ENCODE measurements around the gene DPPA2.
A peak's percentile ranks its signal among the peaks of the same experiment; 100 is the strongest.

DPPA2 gene

DNA sequence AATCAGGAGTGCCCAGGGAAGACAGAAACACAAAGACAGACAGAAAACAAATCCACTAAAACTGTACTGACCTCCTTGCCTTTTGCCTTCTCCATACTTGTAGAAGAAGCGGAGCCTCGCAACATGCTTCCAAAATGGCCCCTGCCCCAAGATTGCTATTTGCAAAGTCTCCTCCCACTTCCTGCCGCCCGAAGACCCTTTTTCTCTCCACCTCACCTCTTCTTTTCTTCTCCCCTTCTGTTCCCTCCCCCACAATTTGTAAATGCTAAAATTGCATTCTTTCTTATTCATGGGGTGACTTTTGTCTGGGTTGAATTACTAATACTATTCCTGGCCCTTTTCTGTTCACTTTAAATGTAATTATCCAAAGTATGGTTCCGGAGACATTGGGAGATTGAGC lies 21.1 kb upstream of the DPPA2 start, which contains the start of gene DPPA4:
Gene DPPA4, minus strand, starts transcription at position 154 of the 400 bp plus-strand sequence. Its CDS starts 29 bp downstream, at position 125.
- TF ChIP-seq, protein P1, sequence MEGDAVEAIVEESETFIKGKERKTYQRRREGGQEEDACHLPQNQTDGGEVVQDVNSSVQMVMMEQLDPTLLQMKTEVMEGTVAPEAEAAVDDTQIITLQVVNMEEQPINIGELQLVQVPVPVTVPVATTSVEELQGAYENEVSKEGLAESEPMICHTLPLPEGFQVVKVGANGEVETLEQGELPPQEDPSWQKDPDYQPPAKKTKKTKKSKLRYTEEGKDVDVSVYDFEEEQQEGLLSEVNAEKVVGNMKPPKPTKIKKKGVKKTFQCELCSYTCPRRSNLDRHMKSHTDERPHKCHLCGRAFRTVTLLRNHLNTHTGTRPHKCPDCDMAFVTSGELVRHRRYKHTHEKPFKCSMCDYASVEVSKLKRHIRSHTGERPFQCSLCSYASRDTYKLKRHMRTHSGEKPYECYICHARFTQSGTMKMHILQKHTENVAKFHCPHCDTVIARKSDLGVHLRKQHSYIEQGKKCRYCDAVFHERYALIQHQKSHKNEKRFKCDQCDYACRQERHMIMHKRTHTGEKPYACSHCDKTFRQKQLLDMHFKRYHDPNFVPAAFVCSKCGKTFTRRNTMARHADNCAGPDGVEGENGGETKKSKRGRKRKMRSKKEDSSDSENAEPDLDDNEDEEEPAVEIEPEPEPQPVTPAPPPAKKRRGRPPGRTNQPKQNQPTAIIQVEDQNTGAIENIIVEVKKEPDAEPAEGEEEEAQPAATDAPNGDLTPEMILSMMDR (conservative IDR thresholded peaks at IDR 0.05; ENCODE audit: low read length), result no peak
- DNase-seq (ENCODE audit: low read depth), result no peak
- H3K4me3 ChIP-seq (ENCODE audit: low read length), result peak within 1 kb of the TSS; percentile 24; the same call in 1 of the 2 replicates

DNA sequence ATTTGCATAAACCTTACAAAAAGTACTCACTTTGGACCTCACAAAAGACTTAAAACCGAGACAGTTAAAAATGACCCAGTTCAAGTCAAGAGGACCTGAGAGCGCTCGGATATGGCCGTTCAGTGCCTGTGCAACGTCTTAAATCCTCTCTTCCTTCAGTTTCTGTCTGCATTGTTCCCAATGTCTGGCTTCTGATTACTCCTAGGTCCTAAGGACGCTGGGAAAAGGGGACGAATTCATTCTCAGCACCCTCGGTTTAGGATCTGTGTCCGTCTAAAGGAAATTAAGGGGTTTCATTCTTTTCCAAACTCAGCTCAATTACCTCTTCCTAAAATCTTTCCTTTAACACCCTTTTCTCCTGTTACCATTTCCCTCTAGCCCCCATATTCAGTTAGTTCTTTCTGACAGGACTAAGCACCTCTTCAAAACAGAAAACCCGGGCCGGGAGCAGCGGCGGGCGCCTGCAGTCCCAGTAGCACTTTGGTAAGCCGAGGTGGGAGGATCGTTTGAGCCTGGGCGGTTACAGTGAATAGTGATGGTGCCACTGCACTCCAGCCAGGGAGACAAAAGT lies 20.1 kb upstream of the DPPA2 start:
- peak; percentile 3 for DNase-seq (ENCODE audit: low read depth)
- TF ChIP-seq, protein P1 (conservative IDR thresholded peaks at IDR 0.05; ENCODE audit: low read length), result no peak
- H3K4me3 ChIP-seq (ENCODE audit: low read length), result peak overlapping the region; percentile 24; the same call in 1 of the 2 replicates

DNA sequence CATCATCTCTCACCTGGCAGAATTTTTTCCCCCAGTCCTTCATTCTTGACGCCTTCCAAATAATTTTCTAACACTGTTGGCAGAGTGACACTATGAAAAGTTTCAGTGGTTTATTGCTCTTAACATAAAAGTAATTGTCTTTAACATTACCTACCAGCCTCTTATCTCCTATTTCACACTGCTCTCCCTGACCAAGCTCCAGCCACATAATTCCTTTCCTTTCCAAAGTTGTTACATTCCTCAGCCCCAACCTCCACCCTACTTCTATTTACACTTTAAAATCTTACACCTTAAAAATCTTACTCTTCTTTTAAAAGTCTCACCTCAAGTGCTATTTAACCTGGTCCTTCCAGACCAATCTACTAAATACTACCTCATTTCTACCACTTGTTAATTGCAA lies 18.3 kb upstream of the DPPA2 start:
- H3K4me3 ChIP-seq (ENCODE audit: low read length), result no peak overlapping the region
- DNase-seq (ENCODE audit: low read depth), result no peak
- TF ChIP-seq, protein P1 (conservative IDR thresholded peaks at IDR 0.05; ENCODE audit: low read length), result no peak

DNA sequence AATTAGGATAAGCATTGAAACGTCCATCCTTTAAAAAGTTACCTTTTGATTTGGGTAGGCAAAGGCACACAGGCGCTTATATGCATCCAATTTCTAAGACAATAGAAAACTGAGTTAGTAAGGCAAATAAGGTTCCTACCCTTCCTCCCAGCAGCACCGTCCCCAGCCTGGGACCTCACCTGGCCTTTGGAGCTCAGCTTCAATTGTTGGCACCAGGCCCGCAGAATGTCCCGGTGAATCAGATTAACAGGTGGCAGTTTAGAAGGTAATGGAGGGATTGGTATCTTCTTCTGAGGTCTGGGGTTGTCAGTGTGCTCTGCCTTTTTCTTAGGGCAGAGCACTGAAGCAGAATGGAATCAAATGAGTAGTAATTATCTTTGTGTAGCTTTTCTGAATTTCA lies 15.4 kb upstream of the DPPA2 start:
- H3K4me3 ChIP-seq (ENCODE audit: low read length), result no peak overlapping the region

DNA sequence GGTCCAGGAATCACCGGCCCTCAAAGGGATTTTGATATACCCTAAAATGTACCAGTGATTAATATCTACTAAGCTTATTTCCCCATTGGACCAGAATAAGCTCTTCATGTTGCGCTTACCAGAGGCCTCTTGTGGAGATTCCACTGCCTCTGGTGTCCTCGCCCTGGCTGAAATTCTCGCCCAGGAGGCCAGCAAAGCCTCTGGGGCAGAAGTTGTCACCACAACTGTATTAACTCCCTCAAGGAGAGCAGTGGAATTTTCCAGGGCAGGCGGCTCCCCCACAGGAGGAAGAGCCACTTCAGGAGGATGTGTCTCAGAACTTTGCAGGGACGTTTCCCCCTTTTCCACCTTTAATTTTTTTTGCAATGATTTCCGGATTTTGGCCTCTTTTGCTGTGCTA lies 14.1 kb upstream of the DPPA2 start:
- TF ChIP-seq, protein P1 (conservative IDR thresholded peaks at IDR 0.05; ENCODE audit: low read length), result no peak
- no peak overlapping the region for H3K4me3 ChIP-seq (ENCODE audit: low read length)
- no peak for DNase-seq (ENCODE audit: low read depth)

More for the DNA sequence above, 15.4 kb upstream of the DPPA2 start:
- DNase-seq (ENCODE audit: low read depth), result no peak
- TF ChIP-seq, protein P1 (conservative IDR thresholded peaks at IDR 0.05; ENCODE audit: low read length), result no peak

DNA sequence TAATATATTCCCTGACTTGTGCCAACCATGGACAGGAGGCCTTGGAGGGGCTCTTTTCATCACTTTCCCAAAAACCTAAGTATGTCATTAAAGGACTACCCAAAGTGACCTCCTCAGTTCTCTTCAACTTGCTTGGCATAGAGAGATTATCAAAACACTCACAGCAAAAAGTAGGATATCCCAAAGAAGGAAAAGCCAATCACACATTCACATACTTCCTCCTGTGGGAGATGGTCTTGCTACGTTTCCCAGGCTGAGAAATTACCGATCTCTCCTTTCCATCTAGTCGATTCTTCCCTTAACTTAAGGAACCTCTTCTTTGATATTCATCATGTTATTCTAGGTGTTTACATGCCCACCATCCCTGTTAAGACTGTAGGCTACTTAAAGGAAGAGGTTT lies 11.9 kb upstream of the DPPA2 start:
- TF ChIP-seq, protein P1 (conservative IDR thresholded peaks at IDR 0.05; ENCODE audit: low read length), result no peak
- H3K4me3 ChIP-seq (ENCODE audit: low read length), result no peak overlapping the region
- no peak for DNase-seq (ENCODE audit: low read depth)

DNA sequence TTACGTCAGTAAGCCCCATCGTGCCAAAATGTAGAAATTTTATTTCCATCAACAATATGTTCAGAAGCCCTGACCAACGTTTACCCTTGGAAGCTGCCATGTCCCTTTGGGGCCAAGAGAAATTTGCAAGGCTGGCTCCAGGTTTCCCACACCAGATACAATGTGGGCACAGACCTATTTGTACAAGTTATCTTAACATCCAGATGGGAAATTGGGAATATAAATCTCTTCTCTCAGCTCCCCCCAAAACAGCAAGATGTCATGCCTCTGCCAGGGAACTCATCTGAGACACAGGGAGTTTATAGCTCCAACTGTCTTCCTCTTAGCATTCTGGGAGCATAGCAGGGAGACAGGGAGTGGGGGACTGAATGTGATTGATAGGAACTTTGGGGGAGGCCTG lies 9.3 kb upstream of the DPPA2 start:
- TF ChIP-seq, protein P1 (conservative IDR thresholded peaks at IDR 0.05; ENCODE audit: low read length), result no peak
- H3K4me3 ChIP-seq (ENCODE audit: low read length), result no peak overlapping the region
- DNase-seq (ENCODE audit: low read depth), result no peak
